ENCODE measurements around the gene HACD4.

- TF ChIP-seq NFYB (CRISPR knock-in tag; conservative IDR thresholded peaks at IDR 0.05; ENCODE audit: low read depth) (no peak), ZBTB43 (CRISPR knock-in tag; IDR thresholded peaks at IDR 0.05) (no peak), ZNF121 (CRISPR knock-in tag; IDR thresholded peaks at IDR 0.05) (no peak), SP1 (CRISPR knock-in tag; conservative IDR thresholded peaks at IDR 0.05) (no peak), ATF3 (CRISPR knock-in tag; conservative IDR thresholded peaks at IDR 0.05) (no peak), ZNF423 (CRISPR knock-in tag; IDR thresholded peaks at IDR 0.05) (no peak), ZBTB21 (CRISPR knock-in tag; IDR thresholded peaks at IDR 0.05; ENCODE audit: borderline replicate concordance) (no peak), HMGXB4 (CRISPR knock-in tag; IDR thresholded peaks at IDR 0.05) (no peak), ZNF263 (CRISPR knock-in tag; IDR thresholded peaks at IDR 0.05; ENCODE audit: low read depth) (no peak)
- TF ChIP-seq, protein P1, sequence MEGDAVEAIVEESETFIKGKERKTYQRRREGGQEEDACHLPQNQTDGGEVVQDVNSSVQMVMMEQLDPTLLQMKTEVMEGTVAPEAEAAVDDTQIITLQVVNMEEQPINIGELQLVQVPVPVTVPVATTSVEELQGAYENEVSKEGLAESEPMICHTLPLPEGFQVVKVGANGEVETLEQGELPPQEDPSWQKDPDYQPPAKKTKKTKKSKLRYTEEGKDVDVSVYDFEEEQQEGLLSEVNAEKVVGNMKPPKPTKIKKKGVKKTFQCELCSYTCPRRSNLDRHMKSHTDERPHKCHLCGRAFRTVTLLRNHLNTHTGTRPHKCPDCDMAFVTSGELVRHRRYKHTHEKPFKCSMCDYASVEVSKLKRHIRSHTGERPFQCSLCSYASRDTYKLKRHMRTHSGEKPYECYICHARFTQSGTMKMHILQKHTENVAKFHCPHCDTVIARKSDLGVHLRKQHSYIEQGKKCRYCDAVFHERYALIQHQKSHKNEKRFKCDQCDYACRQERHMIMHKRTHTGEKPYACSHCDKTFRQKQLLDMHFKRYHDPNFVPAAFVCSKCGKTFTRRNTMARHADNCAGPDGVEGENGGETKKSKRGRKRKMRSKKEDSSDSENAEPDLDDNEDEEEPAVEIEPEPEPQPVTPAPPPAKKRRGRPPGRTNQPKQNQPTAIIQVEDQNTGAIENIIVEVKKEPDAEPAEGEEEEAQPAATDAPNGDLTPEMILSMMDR (IDR thresholded peaks at IDR 0.05): no peak
- TF ChIP-seq, protein P2, sequence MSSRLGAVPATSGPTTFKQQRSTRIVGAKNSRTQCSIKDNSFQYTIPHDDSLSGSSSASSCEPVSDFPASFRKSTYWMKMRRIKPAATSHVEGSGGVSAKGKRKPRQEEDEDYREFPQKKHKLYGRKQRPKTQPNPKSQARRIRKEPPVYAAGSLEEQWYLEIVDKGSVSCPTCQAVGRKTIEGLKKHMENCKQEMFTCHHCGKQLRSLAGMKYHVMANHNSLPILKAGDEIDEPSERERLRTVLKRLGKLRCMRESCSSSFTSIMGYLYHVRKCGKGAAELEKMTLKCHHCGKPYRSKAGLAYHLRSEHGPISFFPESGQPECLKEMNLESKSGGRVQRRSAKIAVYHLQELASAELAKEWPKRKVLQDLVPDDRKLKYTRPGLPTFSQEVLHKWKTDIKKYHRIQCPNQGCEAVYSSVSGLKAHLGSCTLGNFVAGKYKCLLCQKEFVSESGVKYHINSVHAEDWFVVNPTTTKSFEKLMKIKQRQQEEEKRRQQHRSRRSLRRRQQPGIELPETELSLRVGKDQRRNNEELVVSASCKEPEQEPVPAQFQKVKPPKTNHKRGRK (CRISPR knock-in tag; IDR thresholded peaks at IDR 0.05; ENCODE audit: borderline replicate concordance): no peak
These were observed 7.9 kb upstream of the HACD4 start for GRCh38 chr9:21039302-21039701.

Measured in WTC11 (cell line).